Trophoblast cell (in vitro differentiated cells and primary cell): Measurements from ENCODE around the gene RSPH3.
"Not testable (repeated sequence)": the region's sequence is repeated elsewhere in the genome, so short reads cannot be mapped to it uniquely, and the experiment has no call there.

ENCODE experiments used
- DNase-seq, 2 donors: peaks; one replicate each; pipeline ENCODE4 v3.0.0-alpha.2; 2016
- H2AFZ ChIP-seq: 2 replicates; pipeline ENCODE4 v1.6.1; 2013; ENCODE audit warnings: low read length, moderate library complexity, mild to moderate bottlenecking; ENCODE audit not compliant: insufficient read depth, poor library complexity
- H2AK5ac ChIP-seq: 2 replicates; pipeline ENCODE4 v1.6.1; 2013; ENCODE audit warnings: mild to moderate bottlenecking, low read length
- H2BK120ac ChIP-seq: 2 replicates; pipeline ENCODE4 v1.6.1; 2013; ENCODE audit warnings: low read length, mild to moderate bottlenecking, moderate library complexity; ENCODE audit not compliant: insufficient read depth, poor library complexity
- H2BK12ac ChIP-seq: 2 replicates; pipeline ENCODE4 v1.6.1; 2013; ENCODE audit warnings: mild to moderate bottlenecking, low read length, moderate library complexity
- H2BK5ac ChIP-seq: 2 replicates; pipeline ENCODE4 v1.6.1; 2013; ENCODE audit warnings: low read length, low read depth, moderate library complexity, mild to moderate bottlenecking; ENCODE audit not compliant: poor library complexity
- H3K14ac ChIP-seq: 2 replicates; pipeline ENCODE4 v1.6.1; 2013; ENCODE audit warnings: mild to moderate bottlenecking, low read length
- H3K18ac ChIP-seq: 2 replicates; pipeline ENCODE4 v1.6.1; 2013; ENCODE audit warnings: mild to moderate bottlenecking, low read length
- H3K23ac ChIP-seq: 2 replicates; pipeline ENCODE4 v1.6.1; 2013; ENCODE audit warnings: low read length
- H3K27ac ChIP-seq: 2 replicates; pipeline ENCODE4 v1.5.1; 2013; ENCODE audit warnings: low read depth, mild to moderate bottlenecking, inconsistent platforms, low read length, moderate library complexity
- H3K27me3 ChIP-seq: 2 replicates; pipeline ENCODE4 v1.6.1; 2013; ENCODE audit warnings: inconsistent platforms, mild to moderate bottlenecking, low read length, moderate library complexity; ENCODE audit not compliant: insufficient read depth
- H3K36me3 ChIP-seq, 2 experiments: 1 replicate in 1 of 2; 2 replicates in 1 of 2; pipeline ENCODE4 v1.6.1; 2013; ENCODE audit warnings: low read length in 2 of 2, mild to moderate bottlenecking in 2 of 2, moderate library complexity in 1 of 2; ENCODE audit not compliant: insufficient read depth in 2 of 2, control insufficient read depth in 1 of 2
- H3K4ac ChIP-seq: 2 replicates; pipeline ENCODE4 v1.6.1; 2013; ENCODE audit warnings: low read depth, mild to moderate bottlenecking, low read length, moderate library complexity
- H3K4me1 ChIP-seq, 2 experiments: 1 replicate in 1 of 2; 2 replicates in 1 of 2; pipeline ENCODE4 v1.6.1; 2013; ENCODE audit warnings: low read length in 2 of 2, mild to moderate bottlenecking in 2 of 2, moderate library complexity in 1 of 2; ENCODE audit not compliant: insufficient read depth in 2 of 2, control insufficient read depth in 1 of 2
- H3K4me2 ChIP-seq: 2 replicates; pipeline ENCODE4 v1.6.1; 2013; ENCODE audit warnings: inconsistent platforms, mild to moderate bottlenecking, low read length, moderate library complexity
- H3K4me3 ChIP-seq: 2 replicates; pipeline ENCODE4 v1.5.1; 2013; ENCODE audit warnings: mild to moderate bottlenecking, low read depth, low read length, inconsistent platforms
- H3K79me1 ChIP-seq: one replicate; pipeline ENCODE4 v1.6.1; 2013; ENCODE audit warnings: low read length
- H3K79me2 ChIP-seq: 2 replicates; pipeline ENCODE4 v1.6.1; 2013; ENCODE audit warnings: low read length, mild to moderate bottlenecking; ENCODE audit not compliant: control insufficient read depth, insufficient read depth, poor library complexity
- H3K9ac ChIP-seq: 2 replicates; pipeline ENCODE4 v1.6.1; 2013; ENCODE audit warnings: mild to moderate bottlenecking, low read length
- H3K9me3 ChIP-seq: 2 replicates; pipeline ENCODE4 v1.6.1; 2013; ENCODE audit warnings: low read depth, mild to moderate bottlenecking, control low read depth, inconsistent platforms, low read length; ENCODE audit not compliant: insufficient read depth
- H4K12ac ChIP-seq: 2 replicates; pipeline ENCODE4 v1.6.1; 2013; ENCODE audit warnings: low read depth, mild to moderate bottlenecking, low read length, moderate library complexity
- H4K8ac ChIP-seq: 2 replicates; pipeline ENCODE4 v1.6.1; 2013; ENCODE audit warnings: low read depth, mild to moderate bottlenecking, low read length, moderate library complexity
- H4K91ac ChIP-seq: one replicate; pipeline ENCODE4 v1.6.1; 2013; ENCODE audit warnings: low read depth, mild to moderate bottlenecking, low read length, moderate library complexity
- WGBS: extraction: QIAGEN DNeasy Blood & Tissue Kit; methylation state at CpG from one replicate; pipeline ENCODE4 v1.1.7; 2013; ENCODE audit warnings: missing lambda C conversion rate; ENCODE audit not compliant: insufficient read length, insufficient coverage; ENCODE audit errors: extremely low coverage; 5-methylcytosine and 5-hydroxymethylcytosine counted together

The RSPH3 gene

DNA sequence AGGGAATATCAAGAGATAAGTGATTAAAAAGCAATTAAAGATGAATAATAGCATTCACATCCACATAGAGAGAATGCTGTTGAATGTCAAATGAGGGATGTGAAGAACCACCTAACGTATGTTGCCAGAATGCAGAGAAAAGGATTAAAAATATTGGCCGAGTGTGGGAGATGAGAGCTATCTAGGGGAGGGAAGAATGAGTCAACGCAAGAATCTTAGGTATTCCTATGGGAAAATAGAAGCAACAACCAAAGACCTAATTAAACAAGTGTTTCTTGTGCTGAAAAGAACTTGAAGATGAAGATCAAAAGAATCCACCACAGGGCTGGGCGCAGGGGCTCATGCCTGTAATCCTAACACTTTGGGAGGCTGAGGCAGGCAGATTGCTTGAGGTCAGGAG lies 12.2 kb upstream of the RSPH3 start:
- Histone ChIP-seq H2AFZ (no peak overlapping the region), H3K4ac (no peak overlapping the region), H3K9me3 (no peaks in the 10 kb centered on the region), H2BK5ac (no peak overlapping the region), H2AK5ac (no peak overlapping the region), H3K79me1 (no peaks in the 10 kb centered on the region), H3K9ac (no peak overlapping the region), H2BK120ac (no peak overlapping the region), H3K4me1 (peaks cover 0 to 2% of the 10 kb centered on the region in 2 experiments), H3K14ac (no peak overlapping the region), H4K12ac (no peak overlapping the region), H3K4me2 (no peak overlapping the region), H3K23ac (no peak overlapping the region), H3K4me3 (no peak overlapping the region), H4K8ac (no peak overlapping the region), H3K27me3 (no peaks in the 10 kb centered on the region), H3K18ac (no peak overlapping the region), H3K27ac (no peak overlapping the region), H3K36me3 (no peaks in the 10 kb centered on the region), H2BK12ac (no peak overlapping the region), H4K91ac (no peak overlapping the region), H3K79me2 (no peaks in the 10 kb centered on the region)
- DNase-seq: peak in 1 of 2 donors; percentile 53
- no CpG with 5 or more reads among the region's 4 CpGs for WGBS

DNA sequence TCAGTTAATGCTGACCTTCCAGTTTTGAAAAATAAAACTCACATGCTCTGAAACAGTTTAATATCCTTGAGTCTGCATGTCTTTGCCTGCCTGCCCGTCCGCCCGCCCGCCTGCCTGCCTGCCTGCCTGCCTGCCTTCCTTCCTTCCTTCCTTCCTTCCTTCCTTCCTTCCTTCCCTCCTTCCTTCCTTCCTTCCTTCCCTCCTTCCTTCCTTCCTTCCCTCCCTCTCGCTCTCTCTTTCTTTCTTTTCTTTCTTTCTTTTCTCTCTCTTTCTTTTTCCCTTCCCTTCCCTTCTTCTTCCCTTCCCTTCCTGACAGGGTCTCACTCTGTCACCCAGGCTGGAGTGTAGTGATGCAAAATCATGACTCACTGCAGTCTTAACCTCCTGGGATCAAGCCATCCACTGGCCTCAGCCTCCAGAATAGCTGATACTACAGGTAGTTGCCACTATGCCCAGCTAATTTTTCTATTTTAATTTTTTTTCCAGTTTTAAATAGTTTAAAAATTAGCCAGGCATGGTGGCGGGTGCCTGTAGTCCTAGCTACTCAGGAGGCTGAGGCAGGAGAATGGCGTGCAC lies 10.1 kb upstream of the RSPH3 start:
- H3K18ac ChIP-seq, H4K12ac ChIP-seq, H3K79me2 ChIP-seq, H3K23ac ChIP-seq, H2AFZ ChIP-seq, H3K27ac ChIP-seq, H3K4ac ChIP-seq, DNase-seq, H3K9me3 ChIP-seq, H4K8ac ChIP-seq, H3K9ac ChIP-seq, H3K27me3 ChIP-seq, H3K4me1 ChIP-seq, H2BK12ac ChIP-seq, H4K91ac ChIP-seq, H2BK5ac ChIP-seq, H3K4me3 ChIP-seq, H2AK5ac ChIP-seq, H2BK120ac ChIP-seq, H3K79me1 ChIP-seq, H3K14ac ChIP-seq, H3K4me2 ChIP-seq, H3K36me3 ChIP-seq: not testable (repeated sequence)
- no CpG with 5 or more reads among the region's 7 CpGs for WGBS

DNA sequence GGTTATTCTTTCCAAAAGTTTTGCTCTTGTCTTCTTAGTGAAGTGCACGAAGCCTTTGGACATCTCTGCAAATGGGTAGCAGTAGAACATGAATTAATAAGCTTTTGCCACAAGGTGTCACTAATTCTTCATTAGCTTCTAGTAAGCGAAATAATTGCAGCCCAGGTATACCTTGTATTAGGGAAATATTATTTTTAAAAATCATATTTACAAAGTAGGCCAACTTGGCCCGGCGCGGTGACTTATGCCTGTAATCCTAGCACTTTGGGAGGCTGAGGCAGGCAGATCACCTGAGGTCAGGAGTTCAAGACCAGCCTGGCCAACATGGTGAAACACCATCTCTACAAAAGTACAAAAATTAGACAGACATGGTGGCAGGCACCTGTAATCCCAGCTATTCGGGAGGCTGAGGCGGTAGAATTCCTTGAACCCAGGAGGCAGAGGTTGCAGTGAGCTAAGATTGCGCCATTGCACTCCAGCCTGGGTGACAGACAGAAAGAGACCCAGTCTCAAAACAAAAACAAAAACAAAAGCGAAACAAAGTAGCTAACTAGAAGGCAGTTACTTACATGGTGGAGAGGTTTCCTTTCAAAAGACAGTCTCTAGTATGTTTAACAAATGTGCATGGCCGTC lies 8.8 kb upstream of the RSPH3 start:
- Histone ChIP-seq H3K27me3 (no peaks in the 10 kb centered on the region), H3K4ac (no peak overlapping the region), H3K23ac (no peak overlapping the region), H3K14ac (no peak overlapping the region), H2BK120ac (no peak overlapping the region), H3K27ac (no peak overlapping the region), H3K4me1 (peaks cover 0 to 2% of the 10 kb centered on the region in 2 experiments), H3K79me1 (no peaks in the 10 kb centered on the region), H3K9me3 (no peaks in the 10 kb centered on the region), H2BK12ac (no peak overlapping the region), H3K4me2 (no peak overlapping the region), H4K8ac (no peak overlapping the region), H3K79me2 (no peaks in the 10 kb centered on the region), H3K4me3 (no peak overlapping the region), H2AFZ (no peak overlapping the region), H3K18ac (no peak overlapping the region), H2BK5ac (no peak overlapping the region), H3K36me3 (no peaks in the 10 kb centered on the region), H3K9ac (no peak overlapping the region), H4K91ac (no peak overlapping the region), H4K12ac (no peak overlapping the region), H2AK5ac (no peak overlapping the region)
- DNase-seq: peak; percentile 3 to 79
- no CpG with 5 or more reads among the region's 10 CpGs for WGBS

DNA sequence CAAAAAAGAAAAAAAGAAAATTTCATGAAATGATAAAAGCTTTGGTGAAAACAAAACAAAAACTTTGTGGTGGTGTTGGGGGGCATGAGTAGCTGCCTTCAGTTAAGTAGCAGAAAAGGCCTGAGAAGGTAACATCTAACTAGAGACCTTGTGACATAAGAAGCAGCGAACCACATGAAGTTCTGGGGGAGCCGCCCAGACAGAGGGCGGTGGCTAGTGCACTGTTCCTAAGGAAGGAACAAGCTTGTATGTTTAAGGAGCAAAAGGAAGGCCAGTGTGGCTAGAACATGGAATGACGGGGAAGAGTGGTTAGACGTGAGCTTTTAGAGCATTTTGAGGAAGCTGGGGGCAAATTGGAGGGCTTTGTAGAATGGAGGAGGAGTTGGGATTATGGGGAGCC lies 7.5 kb upstream of the RSPH3 start:
- no peaks in the 10 kb centered on the region for H3K79me2 ChIP-seq
- H3K4me1 ChIP-seq: peaks cover 3 to 4% of the 10 kb centered on the region in 2 experiments
- H3K79me1 ChIP-seq: no peaks in the 10 kb centered on the region
- no peaks in the 10 kb centered on the region for H3K27me3 ChIP-seq
- H3K4me2 ChIP-seq: no peak overlapping the region
- H3K9ac ChIP-seq: no peak overlapping the region
- no peak overlapping the region for H2BK120ac ChIP-seq
- no peak overlapping the region for H4K8ac ChIP-seq
- H3K9me3 ChIP-seq: no peaks in the 10 kb centered on the region
- no peak overlapping the region for H2BK5ac ChIP-seq
- H2AK5ac ChIP-seq: no peak overlapping the region
- no peak overlapping the region for H3K4ac ChIP-seq
- H4K12ac ChIP-seq: no peak overlapping the region
- DNase-seq: no peak
- WGBS: no CpG with 5 or more reads among the region's 5 CpGs
- no peak overlapping the region for H3K4me3 ChIP-seq
- H3K27ac ChIP-seq: no peak overlapping the region
- H2BK12ac ChIP-seq: no peak overlapping the region
- no peak overlapping the region for H3K18ac ChIP-seq
- no peak overlapping the region for H3K14ac ChIP-seq
- no peak overlapping the region for H2AFZ ChIP-seq
- H4K91ac ChIP-seq: no peak overlapping the region
- H3K36me3 ChIP-seq: no peaks in the 10 kb centered on the region
- no peak overlapping the region for H3K23ac ChIP-seq
